Ecto neural progenitor cell (in vitro differentiated cells): ENCODE data around the gene IL4I1.

Source experiments
- DNase-seq: peaks from one replicate; pipeline ENCODE4 v3.0.0-alpha.2; 2018; ENCODE audit warnings: low spot score

IL4I1 gene

DNA sequence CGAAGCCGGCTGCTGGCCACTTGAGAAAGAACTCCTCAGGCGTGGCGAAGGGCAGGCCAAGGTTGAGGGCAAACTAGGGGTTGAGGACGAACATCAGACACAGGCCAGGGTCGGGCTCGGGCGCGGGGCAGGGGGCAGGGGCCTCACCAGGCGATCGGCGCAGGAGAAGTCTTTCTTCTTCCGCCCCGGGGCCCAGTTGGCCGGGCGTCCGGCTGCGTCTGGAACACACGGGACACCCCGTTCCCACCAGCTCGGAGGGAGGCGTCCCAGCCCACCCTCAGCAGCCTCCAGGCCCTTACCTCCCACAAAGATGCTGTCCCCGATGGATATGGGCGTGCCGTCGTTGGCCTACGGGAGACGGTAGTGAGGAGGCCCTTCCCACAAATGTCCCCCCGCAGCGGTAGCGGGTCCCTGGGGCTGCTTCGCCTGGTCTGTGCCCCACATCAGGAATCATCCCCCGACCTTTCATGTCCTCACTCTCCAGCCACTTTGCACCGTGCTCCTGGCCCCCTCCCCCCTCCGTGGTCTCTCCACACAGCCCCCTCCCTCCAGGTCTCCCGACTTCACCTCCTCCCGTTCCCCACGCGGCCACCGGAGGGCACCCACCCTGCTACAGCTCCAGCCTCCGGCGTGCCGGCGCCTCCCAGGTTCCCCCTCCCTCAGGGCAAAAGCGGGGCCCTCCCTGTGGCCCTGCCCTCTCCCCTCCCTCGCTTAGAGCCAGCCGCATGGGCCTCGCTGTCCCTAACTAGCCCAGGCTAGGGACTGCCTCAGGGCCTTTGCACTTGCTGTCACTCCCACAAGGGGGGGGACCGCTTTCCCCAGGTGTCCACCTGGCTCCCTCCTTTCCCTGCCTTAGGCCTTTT, 34.1 kb downstream of the IL4I1 start:
- no peak for DNase-seq

GRCh38 chr19:49861541-49862378, 34.9 kb downstream of the IL4I1 start:
- no peak for DNase-seq

DNA sequence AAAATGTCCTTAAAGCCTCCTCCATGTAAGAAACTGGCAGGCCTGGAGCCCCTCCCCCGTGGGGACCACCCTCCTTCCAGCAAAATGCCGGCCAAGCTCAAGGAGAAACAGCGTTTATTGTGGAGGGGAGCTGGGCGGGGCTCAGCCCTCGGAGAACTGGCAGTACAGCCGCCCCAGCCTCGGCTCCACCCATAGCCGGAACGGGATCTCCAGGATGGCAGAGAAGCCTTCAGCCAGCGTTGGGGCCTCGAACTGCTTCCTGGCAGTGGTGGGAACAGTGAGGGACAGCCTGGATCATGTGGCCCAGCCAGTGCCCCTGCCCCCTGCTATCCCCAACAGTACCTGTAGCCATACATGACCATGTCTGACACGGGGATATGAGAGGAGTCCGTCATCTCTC, 35.6 kb downstream of the IL4I1 start:
- no peak for DNase-seq

- no peak for DNase-seq
Observed at GRCh38 chr19:49860336-49861102, 36.2 kb downstream of the IL4I1 start.

GRCh38 chr19:49859682-49860335, 36.9 kb downstream of the IL4I1 start:
- DNase-seq, result no peak

GRCh38 chr19:49858088-49858985, 38.4 kb downstream of the IL4I1 start:
- no peak for DNase-seq

- no peak for DNase-seq
Observed at GRCh38 chr19:49857838-49858087, 38.9 kb downstream of the IL4I1 start.

GRCh38 chr19:49857061-49857837, 39.4 kb downstream of the IL4I1 start:
- no peak for DNase-seq

- DNase-seq, result no peak
Observed at GRCh38 chr19:49856574-49857021, 40.1 kb downstream of the IL4I1 start.

DNA sequence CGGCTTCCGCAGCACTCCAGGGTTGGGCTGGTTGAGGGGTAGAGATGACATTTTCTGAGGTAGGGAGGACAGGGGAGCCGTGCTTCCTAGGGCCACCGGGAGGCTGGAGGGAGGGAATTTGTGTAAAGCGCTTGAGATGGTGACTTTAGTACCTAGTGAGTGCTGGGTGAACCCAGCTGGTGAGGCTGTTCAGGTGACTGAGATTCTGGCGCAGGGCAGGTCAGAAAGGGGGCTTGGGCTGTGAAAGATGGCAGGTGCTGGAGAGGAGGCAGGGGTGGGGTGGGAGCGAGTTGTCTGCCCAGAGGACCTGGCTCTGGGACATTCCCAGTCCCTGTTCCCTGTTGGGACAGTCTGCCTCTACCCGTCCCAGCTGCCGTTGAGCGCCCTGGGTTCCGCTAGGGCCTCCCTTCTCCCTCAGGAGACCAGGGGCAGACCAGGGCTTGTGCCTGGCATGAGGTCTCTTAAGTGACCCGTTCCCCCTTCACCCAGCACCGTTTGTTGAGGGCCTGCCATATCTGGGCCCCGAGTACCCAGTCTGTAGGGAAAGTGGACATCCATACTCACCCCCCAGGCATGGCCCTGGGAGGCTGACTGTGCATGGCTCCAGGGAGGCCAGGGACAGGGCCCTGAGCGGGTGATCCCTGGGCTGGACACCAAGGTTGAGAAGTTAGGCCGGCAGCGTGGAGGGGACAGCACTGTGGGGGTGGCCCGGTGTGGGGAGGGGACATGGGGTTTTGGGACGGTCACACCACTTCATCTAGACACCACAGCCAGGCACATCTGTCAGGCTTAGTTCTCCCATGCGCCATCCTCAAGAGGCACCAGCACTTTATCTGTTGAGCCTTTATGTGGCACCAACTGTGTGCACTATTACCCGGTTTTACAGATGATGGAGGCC, 40.8 kb downstream of the IL4I1 start:
- DNase-seq, result no peak

GRCh38 chr19:49855277-49855675, 41.4 kb downstream of the IL4I1 start:
- DNase-seq, result no peak

GRCh38 chr19:49854378-49855263, 42.1 kb downstream of the IL4I1 start:
- no peak for DNase-seq

- no peak for DNase-seq
Observed at GRCh38 chr19:49853852-49854377, 42.8 kb downstream of the IL4I1 start.

DNA sequence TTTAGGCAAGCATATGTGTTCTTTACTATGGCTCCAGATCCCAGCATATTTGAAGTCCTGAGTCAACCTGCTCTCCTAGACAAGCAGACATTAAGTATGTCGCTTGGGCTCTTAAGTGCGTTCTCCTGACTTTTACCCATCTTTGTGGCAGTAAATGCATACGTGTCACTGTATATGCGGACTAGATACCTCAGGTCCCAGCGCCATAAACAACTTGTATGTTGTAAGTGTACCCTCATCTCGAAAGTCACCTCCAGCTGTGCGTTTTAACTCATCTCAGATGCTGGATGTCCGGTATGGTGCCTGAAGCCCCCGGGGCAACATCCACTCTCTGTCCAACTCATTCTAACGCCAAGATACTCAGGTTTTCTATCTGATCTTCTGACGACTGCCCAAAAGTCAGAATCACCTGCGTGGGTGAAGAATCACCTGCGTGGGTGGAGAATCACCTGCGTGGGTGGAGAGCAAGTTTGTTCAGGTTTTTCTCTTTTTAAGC, 44.0 kb downstream of the IL4I1 start:
- DNase-seq, result no peak

- DNase-seq, result peak; percentile 86
Observed at GRCh38 chr19:49851456-49852259, 45.0 kb downstream of the IL4I1 start.

- peak; percentile 95 for DNase-seq
Observed at GRCh38 chr19:49850487-49851342, 46.0 kb downstream of the IL4I1 start, which contains the start of gene PTOV1. Gene PTOV1 (plus strand): TSS chr19:49851159.
